ENCODE results near the gene HJURP.

Gene HJURP

DNA sequence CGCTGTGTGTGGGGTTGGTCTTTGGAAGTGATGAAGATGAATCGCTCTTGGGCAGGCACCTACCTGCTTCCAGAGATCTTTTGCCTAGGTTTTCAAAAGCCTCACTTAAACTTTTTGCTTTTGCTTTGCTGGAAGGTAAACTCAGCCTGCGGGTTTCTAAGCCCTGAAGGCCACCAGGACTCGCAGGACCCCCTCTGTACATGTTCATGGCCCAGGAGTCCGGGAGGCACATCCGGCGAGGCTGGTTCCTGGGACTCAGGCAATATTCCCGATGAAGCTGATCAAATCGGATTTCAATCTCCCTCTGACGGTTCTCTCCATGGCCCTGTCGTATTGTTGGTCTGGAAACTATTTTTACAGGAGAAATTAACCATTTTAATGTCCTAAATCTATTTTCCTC lies 13.2 kb downstream of the HJURP start:
- Mint-ChIP-seq H3K4me3 (no peak overlapping the region), H3K27ac (no peak overlapping the region), H3K4me1 (ENCODE audit: low read depth) (peaks cover 3% of the 10 kb centered on the region), H3K36me3 (ENCODE audit: low read depth) (peaks cover 93% of the 10 kb centered on the region), H3K9me3 (no peaks in the 10 kb centered on the region), H3K27me3 (no peaks in the 10 kb centered on the region)

DNA sequence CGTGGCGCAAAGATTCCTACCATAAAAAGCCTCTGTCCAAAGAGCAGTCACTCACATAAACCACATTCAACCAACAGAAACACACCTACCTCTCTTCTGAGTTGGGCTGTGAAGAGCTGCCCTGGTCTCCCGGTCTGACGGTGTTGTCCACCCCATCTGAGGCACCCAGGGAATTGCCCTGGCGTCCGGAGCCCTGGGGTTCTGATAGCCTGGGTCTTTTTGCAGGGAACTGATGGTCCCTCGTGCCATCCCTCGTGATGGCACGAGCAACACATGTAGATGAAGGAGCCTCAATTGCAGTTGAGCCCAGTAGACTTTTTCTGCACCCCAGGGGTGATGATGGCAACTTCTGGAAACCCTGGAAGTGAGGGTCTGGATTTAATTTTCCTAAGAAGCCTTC lies 13.8 kb downstream of the HJURP start:
- Mint-ChIP-seq H3K27ac (no peak overlapping the region), H3K27me3 (no peaks in the 10 kb centered on the region), H3K4me3 (no peak overlapping the region), H3K4me1 (ENCODE audit: low read depth) (no peaks in the 10 kb centered on the region), H3K9me3 (no peaks in the 10 kb centered on the region), H3K36me3 (ENCODE audit: low read depth) (peaks cover 90% of the 10 kb centered on the region)

DNA sequence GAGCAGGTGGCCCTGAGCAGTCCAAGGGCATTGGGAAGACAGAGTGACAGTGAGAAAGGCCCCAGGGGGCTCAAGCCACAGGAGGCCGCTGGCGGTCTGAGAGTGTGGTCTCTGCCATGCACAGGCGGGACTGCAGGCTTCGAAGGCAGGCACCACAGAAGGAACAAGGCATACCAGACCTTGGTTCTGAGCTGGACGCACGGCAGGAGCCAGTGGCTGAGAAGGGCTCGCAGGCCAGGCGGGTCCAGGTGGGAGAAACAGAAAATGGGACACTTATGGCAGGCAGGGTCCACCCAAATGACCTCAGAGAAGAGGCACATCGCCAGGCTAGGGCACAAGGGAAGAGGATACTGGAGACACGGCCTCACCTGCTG lies 14.9 kb downstream of the HJURP start:
- Mint-ChIP-seq H3K27ac (no peak overlapping the region), H3K4me3 (no peak overlapping the region), H3K4me1 (ENCODE audit: low read depth) (no peaks in the 10 kb centered on the region), H3K9me3 (no peaks in the 10 kb centered on the region), H3K27me3 (no peaks in the 10 kb centered on the region), H3K36me3 (ENCODE audit: low read depth) (peaks cover 92% of the 10 kb centered on the region)

DNA sequence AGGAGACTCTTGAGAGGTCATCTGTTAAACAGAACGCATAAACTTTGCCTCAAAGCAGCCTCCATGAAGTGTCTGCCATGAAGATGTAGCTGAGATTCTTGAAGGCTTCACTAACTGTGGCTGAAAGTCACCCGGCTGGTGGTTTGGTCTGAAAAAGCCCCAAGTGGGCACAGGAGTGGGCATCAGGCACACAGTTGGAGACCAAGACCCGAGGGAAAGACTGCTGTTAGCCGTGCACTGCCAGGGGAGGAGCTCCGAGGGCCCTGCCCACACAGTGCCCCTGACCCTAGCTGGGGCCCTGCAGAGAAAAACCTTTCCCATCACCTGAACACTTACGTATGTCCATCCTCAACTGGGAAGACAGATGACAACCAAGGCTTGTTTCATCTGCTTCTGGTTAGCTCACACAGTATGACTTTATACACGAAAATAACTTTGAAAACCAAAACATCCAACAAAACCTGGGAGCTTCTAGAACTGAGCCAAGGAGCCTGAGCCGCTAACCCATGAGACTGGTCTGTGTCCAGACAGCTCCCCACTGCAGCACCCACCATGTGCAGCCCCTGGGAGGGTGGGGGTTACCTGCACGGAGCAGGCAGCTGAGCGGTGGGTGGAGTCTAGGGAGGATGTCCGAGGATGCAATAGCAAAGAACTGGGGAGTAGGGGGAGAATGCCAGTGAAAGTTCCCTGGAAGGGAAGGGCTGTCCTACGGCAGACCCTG lies 15.4 kb downstream of the HJURP start:
- H3K27me3 Mint-ChIP-seq, result no peaks in the 10 kb centered on the region
- H3K4me1 Mint-ChIP-seq (ENCODE audit: low read depth), result no peaks in the 10 kb centered on the region
- H3K4me3 Mint-ChIP-seq, result no peak overlapping the region
- peaks cover 90% of the 10 kb centered on the region for H3K36me3 Mint-ChIP-seq (ENCODE audit: low read depth)
- H3K9me3 Mint-ChIP-seq, result no peaks in the 10 kb centered on the region
- no peak overlapping the region for H3K27ac Mint-ChIP-seq

DNA sequence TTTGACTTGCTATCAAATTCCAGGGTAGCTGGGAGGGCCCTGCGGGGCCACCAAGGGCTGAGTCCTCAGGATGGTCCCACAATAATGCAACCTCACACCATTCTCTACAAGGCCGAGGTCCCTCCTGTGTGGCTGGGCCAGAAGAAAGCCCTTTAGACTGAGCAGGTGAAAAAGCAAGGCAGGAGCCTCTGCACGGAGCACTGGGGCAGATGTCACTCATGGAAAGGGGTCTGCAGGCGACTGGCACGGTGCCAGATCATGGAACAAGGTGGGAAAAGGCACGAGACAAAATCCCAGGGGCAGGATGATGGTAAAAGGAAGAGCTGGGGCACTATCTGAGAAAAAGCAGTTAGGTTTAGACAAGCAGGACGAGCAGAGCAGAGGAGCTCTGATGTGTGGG lies 16.1 kb downstream of the HJURP start:
- Mint-ChIP-seq H3K27ac (peak overlapping the region; percentile 47), H3K36me3 (ENCODE audit: low read depth) (peaks cover 83% of the 10 kb centered on the region), H3K4me3 (peak overlapping the region; percentile 36), H3K4me1 (ENCODE audit: low read depth) (no peaks in the 10 kb centered on the region), H3K27me3 (no peaks in the 10 kb centered on the region), H3K9me3 (no peaks in the 10 kb centered on the region)

DNA sequence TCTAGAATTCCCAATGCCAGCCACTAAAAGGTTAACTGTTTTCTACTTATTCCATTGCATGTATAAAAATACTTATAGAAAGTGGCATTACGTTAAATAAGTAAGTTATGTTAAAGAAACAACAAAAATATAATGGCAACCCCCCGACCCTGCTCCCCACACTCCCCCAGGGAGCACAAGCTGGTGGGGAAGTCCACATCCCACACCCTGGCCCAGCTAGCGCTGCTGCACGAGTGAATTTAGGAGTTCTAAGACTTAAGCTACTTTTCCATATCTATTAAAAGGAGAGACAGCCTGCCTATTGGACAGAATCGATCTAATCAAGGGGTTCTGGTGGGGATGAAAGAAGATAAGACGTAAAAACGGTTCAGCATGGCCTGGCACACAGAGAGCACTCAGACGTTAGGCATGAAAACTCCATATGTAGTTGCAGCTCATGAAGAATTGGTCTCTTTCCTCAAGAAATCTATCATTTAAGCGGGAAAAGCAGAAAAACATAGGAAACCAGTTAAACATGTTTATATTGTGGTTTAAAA lies 16.6 kb downstream of the HJURP start:
- Mint-ChIP-seq H3K27me3 (no peaks in the 10 kb centered on the region), H3K27ac (no peak overlapping the region), H3K4me1 (ENCODE audit: low read depth) (no peaks in the 10 kb centered on the region), H3K9me3 (no peaks in the 10 kb centered on the region), H3K36me3 (ENCODE audit: low read depth) (peaks cover 78% of the 10 kb centered on the region), H3K4me3 (no peak overlapping the region)

DNA sequence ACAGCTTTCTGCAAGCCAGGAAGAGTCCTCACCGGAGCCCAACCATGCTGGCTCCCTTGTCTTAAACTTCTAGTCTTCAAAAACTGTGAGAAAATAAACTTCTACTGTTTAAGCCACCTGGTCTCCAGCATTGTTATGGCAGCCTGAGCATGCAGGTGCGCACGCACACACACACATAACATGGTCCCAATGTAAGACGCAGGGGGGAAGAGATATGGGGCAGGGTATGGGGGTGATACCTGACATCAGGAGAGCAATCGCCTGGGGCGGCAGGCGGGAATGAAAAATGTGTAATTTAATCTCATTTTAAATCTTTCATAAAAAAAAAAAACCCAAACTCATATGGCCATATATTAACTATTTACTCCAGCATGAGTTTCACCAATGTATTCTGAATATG lies 18.0 kb downstream of the HJURP start:
- Mint-ChIP-seq H3K4me1 (ENCODE audit: low read depth) (no peaks in the 10 kb centered on the region), H3K9me3 (no peaks in the 10 kb centered on the region), H3K4me3 (no peak overlapping the region), H3K27me3 (no peaks in the 10 kb centered on the region), H3K27ac (no peak overlapping the region), H3K36me3 (ENCODE audit: low read depth) (peaks cover 66% of the 10 kb centered on the region)

DNA sequence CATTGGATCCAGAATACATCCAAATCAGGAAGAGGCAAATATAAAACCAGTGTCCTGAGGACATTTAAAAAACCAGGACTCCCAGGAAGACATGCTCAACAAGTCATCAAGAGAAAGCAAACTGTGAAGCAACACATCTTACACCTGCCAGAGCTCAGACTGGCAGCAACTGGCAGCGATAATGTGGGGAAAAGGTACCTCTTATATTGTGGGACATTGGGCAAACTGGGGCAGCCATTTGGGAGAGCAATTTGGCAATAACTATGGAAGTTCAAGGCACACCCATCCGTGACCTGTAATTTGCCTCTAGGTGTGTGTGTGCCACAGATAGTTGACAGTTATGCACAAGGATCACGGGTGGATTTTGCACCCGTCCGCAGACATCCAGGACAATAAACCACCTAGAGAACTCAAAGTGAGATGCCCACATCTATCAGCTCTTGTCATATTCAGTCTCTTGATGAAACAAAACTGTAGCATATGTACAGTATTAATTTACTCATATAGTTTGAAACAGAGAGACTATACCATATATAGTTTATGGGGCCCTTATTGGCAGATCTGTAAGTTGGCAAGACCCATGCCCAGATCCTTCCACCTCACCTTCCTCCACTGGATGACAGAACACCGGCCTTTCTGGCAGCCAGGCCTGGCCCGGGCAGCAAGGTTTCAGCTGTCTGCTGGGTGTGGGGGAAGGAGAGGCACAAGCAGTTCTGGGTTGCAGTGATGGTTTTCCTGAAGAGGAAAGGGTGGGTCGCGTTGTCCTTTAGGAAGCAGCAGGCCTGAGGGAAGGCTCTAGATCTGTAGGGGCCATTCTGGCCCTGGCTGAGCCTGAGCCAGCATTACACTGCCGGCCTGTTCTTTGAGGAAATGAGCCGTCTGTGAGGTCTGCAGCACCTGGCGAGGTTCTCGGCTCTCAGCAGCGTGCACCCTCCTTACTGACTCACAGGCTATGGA lies 18.8 kb downstream of the HJURP start:
- Mint-ChIP-seq H3K27me3 (no peaks in the 10 kb centered on the region), H3K27ac (no peak overlapping the region), H3K36me3 (ENCODE audit: low read depth) (peaks cover 58% of the 10 kb centered on the region), H3K9me3 (no peaks in the 10 kb centered on the region), H3K4me1 (ENCODE audit: low read depth) (no peaks in the 10 kb centered on the region), H3K4me3 (no peak overlapping the region)

DNA sequence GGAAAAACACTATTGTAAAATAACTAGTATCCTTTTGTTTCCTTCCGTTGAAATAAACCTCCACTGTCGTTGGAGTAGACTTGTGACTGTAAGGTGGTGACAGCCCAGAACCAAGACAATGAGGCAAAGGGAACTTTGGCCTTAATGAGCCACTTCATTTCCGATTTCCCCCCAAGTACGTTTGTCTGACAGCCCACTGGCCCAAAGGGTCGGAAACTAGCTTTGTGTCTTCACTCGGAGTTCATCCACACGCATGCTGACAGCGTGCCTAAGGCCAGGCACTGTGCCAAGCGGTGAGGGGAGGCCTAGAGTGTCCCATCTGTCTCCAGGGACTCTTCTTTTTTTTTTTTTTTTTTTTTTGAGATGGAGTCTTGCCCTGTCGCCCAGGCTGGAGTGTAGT lies 21.0 kb downstream of the HJURP start:
- H3K9me3 Mint-ChIP-seq, result no peaks in the 10 kb centered on the region
- H3K4me1 Mint-ChIP-seq (ENCODE audit: low read depth), result no peaks in the 10 kb centered on the region
- H3K27me3 Mint-ChIP-seq, result no peaks in the 10 kb centered on the region
- peaks cover 38% of the 10 kb centered on the region for H3K36me3 Mint-ChIP-seq (ENCODE audit: low read depth)
- H3K4me3 Mint-ChIP-seq, result no peak overlapping the region
- H3K27ac Mint-ChIP-seq, result no peak overlapping the region

DNA sequence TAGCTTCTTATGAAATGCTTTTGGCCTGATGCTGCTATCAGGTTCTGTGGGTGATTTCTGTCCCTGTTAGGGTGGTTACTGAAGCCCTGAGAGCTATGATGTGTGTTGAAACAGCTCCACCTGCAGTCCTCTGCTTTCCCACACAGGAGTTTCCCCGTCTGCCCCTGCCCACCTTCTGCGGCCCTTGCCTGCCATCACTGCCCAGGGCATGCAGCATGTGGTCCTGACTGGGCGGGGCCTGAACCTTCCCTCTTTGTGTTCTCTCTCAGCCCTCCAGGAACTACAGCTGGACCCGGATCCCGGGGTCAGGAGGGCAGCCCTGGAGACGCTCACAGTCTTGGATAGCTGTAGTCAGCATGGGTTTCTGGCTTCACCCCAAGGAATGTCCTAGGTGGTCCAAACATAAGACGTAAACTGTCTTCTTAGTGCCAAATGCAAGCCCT lies 21.4 kb downstream of the HJURP start:
- H3K36me3 Mint-ChIP-seq (ENCODE audit: low read depth), result peaks cover 34% of the 10 kb centered on the region

DNA sequence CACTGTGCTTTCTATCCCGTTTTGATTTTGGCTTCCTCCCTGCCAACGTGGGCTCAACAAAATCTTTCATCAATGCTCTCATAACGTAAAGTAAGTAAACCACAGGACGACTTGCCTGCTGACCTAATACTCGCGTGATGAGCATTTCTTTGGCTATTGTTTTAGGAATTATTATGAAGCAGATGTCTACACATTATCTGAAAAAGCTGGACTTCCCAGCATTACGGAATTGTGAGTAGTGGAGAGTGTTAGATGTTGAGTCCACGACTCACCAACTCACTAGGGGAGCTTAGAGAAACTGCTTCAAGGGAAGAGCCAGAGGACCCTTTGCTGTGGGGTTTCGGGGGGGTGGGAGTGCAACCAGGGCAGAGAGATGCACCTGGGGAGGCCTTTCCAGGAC lies 21.9 kb downstream of the HJURP start:
- Mint-ChIP-seq H3K4me1 (ENCODE audit: low read depth) (no peaks in the 10 kb centered on the region), H3K4me3 (no peak overlapping the region), H3K9me3 (no peaks in the 10 kb centered on the region), H3K27me3 (no peaks in the 10 kb centered on the region), H3K36me3 (ENCODE audit: low read depth) (peaks cover 29% of the 10 kb centered on the region), H3K27ac (no peak overlapping the region)

More for the DNA sequence above, 21.4 kb downstream of the HJURP start:
- Mint-ChIP-seq H3K9me3 (no peaks in the 10 kb centered on the region), H3K4me3 (no peak overlapping the region), H3K27me3 (no peaks in the 10 kb centered on the region), H3K27ac (no peak overlapping the region), H3K4me1 (ENCODE audit: low read depth) (no peaks in the 10 kb centered on the region)

DNA sequence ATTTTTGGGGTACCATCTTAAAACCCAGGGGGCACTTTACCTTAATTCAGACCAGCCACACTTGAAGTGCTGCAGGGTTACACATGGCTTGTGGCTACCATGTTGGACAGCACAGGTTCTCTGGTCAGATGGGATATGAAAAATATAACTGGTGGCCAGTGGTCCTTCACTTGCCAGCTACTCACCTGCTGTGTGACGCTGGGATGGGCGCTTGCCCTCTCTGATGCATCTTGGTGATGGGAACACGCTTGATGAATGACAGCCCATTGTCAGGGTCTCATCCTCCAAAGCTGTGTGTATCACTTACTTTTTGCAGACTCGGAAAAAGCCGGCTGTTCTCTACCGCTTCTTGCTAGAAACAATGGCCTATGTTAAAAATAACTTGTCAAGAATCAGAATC lies 22.5 kb downstream of the HJURP start:
- Mint-ChIP-seq H3K4me3 (no peak overlapping the region), H3K9me3 (no peaks in the 10 kb centered on the region), H3K27ac (no peak overlapping the region), H3K36me3 (ENCODE audit: low read depth) (peaks cover 23% of the 10 kb centered on the region), H3K4me1 (ENCODE audit: low read depth) (no peaks in the 10 kb centered on the region), H3K27me3 (no peaks in the 10 kb centered on the region)

DNA sequence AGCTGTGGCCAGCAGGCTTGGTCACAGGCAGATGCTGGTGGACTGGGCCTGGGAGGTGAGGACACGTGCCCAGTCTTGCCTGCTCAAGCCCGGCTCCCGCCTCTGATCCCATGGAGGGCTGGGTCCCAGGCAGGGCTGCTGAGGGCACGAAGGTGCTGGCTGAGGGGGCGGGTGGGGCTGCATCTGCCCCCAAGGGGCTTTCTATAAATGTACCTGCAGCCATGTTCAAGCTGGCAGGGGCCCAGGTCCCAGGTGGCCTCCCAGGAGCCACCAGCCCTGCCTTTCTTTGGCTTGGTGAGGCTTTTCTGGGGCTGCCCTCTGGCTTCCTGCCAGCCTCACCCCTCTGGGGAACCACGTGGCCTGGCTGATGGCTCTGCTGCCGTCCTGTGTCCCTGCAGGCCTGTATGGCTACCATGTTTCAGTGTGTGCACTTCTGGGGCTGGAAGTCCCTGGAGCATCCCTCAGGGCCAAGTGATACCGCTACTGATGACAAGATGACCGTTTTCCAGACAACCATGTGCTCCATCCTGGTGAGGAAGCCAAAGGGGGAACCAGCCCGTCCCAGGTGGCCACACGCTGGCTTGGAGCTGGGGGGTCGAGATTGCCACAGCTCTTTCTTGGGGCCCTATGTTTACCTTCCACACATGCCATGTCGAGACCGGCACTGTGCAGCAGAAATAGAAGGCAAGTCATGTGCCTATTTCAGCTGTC lies 23.2 kb downstream of the HJURP start:
- no peaks in the 10 kb centered on the region for H3K27me3 Mint-ChIP-seq

DNA sequence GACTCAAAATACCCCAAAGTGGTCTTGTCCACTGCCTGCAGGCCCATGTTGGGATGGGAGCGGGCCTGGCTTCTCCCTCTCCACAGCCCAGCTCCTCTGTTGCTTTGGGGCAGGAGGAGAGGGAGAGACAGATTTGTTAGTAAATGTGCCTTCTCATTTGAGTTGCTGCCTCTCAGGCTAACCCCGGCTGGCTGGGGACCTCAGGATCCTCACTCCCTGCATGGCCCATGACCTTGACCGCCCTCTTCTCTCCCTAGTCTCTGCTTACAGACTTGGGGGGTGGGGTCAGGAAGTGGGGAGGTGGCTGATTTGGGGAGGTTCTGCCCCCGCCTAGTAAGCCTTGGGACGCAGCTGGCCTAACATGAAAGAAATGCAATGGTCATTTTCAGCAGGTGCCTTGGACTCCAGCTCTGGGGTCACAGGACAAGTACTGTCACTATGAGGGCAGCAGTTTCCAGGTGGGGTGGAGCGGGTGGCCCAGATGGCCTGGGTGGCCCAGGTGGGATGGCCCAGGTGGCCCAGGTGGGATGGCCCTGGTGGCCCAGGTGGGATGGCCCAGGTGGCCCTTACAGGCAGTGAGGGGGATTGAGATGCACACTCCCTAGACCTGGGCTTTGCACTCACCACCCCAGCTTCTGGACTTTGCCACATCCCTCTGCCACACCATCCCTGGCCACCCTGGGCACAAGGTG lies 24.1 kb downstream of the HJURP start:
- no peaks in the 10 kb centered on the region for H3K4me1 Mint-ChIP-seq (ENCODE audit: low read depth)
- no peak overlapping the region for H3K4me3 Mint-ChIP-seq
- no peaks in the 10 kb centered on the region for H3K9me3 Mint-ChIP-seq
- peaks cover 11% of the 10 kb centered on the region for H3K36me3 Mint-ChIP-seq (ENCODE audit: low read depth)
- H3K27ac Mint-ChIP-seq, result no peak overlapping the region
- no peaks in the 10 kb centered on the region for H3K27me3 Mint-ChIP-seq

More for the DNA sequence above, 23.2 kb downstream of the HJURP start:
- Mint-ChIP-seq H3K36me3 (ENCODE audit: low read depth) (peaks cover 16% of the 10 kb centered on the region), H3K27ac (no peak overlapping the region), H3K9me3 (no peaks in the 10 kb centered on the region), H3K4me1 (ENCODE audit: low read depth) (no peaks in the 10 kb centered on the region), H3K4me3 (no peak overlapping the region)
